Measurements from ENCODE around the gene METTL25B.

- TF ChIP-seq SNAI2 (CRISPR knock-in tag; IDR thresholded peaks at IDR 0.05) (no peak), TCF4 (CRISPR knock-in tag; IDR thresholded peaks at IDR 0.05; ENCODE audit: borderline replicate concordance) (no peak), CREB5 (CRISPR knock-in tag; IDR thresholded peaks at IDR 0.05; ENCODE audit: low read depth) (no peak), ZNF565 (CRISPR knock-in tag; conservative IDR thresholded peaks at IDR 0.05; ENCODE audit: low read depth) (no peak), TSHZ2 (CRISPR knock-in tag; IDR thresholded peaks at IDR 0.05) (no peak), PATZ1 (CRISPR knock-in tag; IDR thresholded peaks at IDR 0.05; ENCODE audit: borderline replicate concordance) (no peak), ZNF8 (CRISPR knock-in tag; IDR thresholded peaks at IDR 0.05) (no peak), ZFP30 (CRISPR knock-in tag; IDR thresholded peaks at IDR 0.05) (no peak), ISL1 (CRISPR knock-in tag; IDR thresholded peaks at IDR 0.05) (no peak), PPARA (CRISPR knock-in tag; IDR thresholded peaks at IDR 0.05; ENCODE audit: borderline replicate concordance) (no peak), ZFP3 (CRISPR knock-in tag; IDR thresholded peaks at IDR 0.05) (no peak), OSR1 (CRISPR knock-in tag; IDR thresholded peaks at IDR 0.05) (no peak)
Measured at GRCh38 chr1:156714830-156715229, 13.4 kb upstream of the METTL25B start.
